COLO668 (cell line): ENCODE data around the gene EP300.
"Not testable (repeated sequence)": the region's sequence is repeated elsewhere in the genome, so short reads cannot be mapped to it uniquely, and the experiment has no call there.

Experiments used
- DNase-seq: peaks from one replicate; lab custom pipeline; 2025; ENCODE audit not compliant: unreplicated experiment; lab: John Stamatoyannopoulos, UW

The EP300 gene

DNA sequence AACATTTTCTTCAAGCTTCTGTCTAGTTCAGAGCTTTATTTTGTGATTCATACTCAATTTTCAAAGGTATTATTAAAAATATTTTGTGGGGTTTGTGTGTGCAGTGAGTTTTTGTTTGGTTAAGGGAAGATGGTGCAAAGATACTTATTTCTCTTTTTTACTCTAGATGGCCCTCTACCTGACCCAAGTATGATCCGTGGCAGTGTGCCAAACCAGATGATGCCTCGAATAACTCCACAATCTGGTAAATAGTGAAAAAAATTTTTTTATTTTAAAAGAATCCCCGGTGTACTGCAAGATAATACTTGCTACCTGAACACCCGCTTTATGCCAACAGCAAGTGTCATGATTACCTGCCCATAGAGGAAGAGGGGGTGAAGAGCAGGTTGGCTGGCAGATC lies 54.2 kb downstream of the EP300 start:
- no peak for DNase-seq

DNA sequence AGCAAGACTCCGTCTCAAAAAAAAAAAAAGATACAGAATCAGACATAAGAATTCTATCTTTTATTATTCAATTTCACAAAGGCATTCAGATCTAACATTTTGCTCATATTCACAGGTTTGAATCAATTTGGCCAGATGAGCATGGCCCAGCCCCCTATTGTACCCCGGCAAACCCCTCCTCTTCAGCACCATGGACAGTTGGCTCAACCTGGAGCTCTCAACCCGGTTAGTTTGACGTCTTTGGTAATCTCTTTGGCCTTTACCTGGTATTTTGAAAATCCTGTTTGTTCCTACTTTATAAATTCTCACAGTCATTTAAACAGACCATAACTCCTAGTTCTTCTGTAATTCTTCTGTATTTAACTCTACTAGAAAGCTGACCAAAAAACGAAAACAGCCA lies 55.3 kb downstream of the EP300 start:
- DNase-seq = no peak

DNA sequence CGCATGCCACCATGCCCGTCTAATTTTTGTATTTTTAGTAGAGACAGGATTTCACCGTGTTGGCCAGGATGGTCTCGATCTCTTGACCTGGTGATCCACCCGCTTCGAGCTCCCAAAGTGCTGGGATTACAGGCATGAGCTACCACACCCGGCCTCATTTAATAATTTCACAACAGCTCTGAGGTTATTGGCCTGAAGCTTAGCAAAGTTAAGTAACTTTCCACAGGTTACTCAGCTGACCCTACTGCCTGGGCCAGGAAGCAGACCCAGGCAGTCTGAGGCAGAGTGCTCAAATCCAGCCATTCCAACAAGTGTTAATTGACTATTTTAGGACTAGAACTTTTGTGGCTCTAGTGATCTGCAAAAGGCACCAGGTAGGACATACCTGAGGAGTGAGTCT lies 60.5 kb downstream of the EP300 start:
- no peak for DNase-seq

DNA sequence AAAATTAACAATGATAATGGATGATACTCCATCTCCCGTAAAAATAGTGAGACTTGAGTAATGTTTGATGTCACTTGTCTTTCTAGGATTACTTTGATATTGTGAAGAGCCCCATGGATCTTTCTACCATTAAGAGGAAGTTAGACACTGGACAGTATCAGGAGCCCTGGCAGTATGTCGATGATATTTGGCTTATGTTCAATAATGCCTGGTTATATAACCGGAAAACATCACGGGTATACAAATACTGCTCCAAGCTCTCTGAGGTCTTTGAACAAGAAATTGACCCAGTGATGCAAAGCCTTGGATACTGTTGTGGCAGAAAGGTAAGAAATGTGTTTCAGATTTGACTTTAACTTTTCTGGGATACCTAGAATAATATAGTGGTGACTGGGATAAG lies 64.7 kb downstream of the EP300 start:
- DNase-seq = no peak

DNA sequence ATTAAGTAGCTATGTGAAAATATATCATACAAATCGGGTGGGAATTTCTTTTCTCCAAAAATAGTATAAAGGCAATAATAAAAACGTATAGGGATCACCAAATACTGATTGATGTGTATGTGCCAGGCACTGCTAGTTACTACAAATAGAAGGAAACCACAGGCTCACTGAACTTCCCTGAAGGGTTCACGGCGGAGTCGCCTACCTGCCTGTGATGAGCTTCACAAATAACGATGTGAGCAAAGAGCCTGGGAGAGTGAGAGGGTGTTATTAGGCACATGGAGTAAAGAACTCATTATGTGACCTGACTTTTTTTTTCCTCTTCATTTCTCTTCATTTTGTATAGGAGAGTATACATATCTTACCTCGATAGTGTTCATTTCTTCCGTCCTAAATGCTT lies 76.8 kb downstream of the EP300 start:
- DNase-seq = no peak

DNA sequence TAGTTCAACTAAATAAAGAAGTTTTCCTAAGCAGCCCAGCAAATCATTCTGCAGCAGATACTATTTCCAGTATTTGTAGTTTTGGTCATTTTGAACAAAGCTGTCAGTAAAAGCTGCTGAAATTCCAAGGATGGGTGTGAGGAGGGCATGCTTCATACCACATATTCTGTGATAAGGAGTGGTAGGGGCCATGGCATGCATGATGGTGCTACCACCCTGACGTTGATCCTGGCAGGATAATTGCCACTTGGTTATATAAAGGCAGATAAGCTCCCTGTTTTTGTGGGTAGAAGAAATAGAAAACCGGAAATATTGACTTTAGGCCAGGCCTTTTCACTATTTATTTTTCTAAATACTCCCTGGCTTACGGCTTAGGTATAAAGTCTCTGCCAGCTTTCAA lies 79.6 kb downstream of the EP300 start:
- DNase-seq = no peak

DNA sequence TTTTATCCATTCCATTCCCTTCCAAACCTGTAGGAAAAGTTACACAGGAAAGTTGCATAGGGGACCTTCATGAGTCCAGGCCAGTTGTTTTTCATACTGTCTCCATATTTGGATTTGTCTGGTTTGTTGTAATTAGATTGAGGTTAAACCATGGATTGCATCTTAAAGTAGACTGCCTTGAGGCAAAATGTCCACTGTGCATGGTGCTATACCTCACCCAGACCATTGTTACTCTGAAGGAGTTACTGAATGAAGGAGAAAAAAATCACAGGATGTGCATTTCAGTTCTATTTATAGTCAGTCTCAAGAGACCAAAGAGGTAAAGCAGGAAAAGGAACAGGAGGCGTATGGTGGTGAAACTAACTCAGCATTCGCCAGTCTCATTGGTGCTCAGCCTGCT lies 83.2 kb downstream of the EP300 start:
- DNase-seq = no peak

DNA sequence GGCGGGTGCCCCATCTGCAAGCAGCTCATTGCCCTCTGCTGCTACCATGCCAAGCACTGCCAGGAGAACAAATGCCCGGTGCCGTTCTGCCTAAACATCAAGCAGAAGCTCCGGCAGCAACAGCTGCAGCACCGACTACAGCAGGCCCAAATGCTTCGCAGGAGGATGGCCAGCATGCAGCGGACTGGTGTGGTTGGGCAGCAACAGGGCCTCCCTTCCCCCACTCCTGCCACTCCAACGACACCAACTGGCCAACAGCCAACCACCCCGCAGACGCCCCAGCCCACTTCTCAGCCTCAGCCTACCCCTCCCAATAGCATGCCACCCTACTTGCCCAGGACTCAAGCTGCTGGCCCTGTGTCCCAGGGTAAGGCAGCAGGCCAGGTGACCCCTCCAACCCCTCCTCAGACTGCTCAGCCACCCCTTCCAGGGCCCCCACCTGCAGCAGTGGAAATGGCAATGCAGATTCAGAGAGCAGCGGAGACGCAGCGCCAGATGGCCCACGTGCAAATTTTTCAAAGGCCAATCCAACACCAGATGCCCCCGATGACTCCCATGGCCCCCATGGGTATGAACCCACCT lies 84.7 kb downstream of the EP300 start:
- no peak for DNase-seq

DNA sequence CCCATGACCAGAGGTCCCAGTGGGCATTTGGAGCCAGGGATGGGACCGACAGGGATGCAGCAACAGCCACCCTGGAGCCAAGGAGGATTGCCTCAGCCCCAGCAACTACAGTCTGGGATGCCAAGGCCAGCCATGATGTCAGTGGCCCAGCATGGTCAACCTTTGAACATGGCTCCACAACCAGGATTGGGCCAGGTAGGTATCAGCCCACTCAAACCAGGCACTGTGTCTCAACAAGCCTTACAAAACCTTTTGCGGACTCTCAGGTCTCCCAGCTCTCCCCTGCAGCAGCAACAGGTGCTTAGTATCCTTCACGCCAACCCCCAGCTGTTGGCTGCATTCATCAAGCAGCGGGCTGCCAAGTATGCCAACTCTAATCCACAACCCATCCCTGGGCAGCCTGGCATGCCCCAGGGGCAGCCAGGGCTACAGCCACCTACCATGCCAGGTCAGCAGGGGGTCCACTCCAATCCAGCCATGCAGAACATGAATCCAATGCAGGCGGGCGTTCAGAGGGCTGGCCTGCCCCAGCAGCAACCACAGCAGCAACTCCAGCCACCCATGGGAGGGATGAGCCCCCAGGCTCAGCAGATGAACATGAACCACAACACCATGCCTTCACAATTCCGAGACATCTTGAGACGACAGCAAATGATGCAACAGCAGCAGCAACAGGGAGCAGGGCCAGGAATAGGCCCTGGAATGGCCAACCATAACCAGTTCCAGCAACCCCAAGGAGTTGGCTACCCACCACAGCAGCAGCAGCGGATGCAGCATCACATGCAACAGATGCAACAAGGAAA lies 85.4 kb downstream of the EP300 start:
- DNase-seq = no peak

DNA sequence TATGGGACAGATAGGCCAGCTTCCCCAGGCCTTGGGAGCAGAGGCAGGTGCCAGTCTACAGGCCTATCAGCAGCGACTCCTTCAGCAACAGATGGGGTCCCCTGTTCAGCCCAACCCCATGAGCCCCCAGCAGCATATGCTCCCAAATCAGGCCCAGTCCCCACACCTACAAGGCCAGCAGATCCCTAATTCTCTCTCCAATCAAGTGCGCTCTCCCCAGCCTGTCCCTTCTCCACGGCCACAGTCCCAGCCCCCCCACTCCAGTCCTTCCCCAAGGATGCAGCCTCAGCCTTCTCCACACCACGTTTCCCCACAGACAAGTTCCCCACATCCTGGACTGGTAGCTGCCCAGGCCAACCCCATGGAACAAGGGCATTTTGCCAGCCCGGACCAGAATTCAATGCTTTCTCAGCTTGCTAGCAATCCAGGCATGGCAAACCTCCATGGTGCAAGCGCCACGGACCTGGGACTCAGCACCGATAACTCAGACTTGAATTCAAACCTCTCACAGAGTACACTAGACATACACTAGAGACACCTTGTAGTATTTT lies 86.1 kb downstream of the EP300 start:
- DNase-seq = no peak

DNA sequence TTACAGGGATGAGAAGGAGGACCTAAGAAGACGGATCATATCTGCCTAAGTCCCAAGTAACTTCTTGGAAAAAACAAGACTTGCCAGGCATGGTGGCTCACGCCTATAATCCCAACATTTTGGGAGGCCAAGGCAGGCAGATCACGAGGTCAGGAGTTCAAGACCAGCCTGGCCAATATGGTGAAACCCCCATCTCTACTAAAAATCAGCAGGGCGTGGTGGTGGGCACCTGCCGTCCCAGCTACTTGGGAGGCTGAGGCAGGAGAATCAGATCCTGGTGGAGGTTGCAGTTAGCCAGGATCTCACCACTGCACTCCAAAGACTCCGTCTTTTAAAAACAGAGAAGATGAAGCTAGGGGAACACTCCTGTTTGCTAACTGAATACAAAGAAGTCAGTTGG lies 88.0 kb downstream of the EP300 start:
- not testable (repeated sequence) for DNase-seq

DNA sequence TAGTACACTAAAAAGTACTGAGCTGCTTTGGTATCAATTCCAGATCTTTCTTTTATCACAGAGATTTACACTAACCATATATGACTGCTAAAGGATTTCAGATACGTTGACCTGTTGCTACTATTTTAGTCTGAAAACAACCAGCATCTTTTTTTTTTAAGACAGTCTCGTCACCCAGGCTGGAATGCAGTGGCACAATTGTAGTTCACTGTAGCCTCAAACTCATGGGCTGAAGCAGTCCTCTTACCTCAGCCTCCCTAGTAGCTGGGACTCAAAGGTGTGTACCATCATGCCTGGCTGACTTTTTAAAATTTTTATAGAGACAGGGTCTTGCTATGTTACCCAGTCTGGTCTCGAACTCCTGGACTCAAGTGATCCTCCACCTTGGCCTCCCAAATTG lies 88.5 kb downstream of the EP300 start:
- no peak for DNase-seq

DNA sequence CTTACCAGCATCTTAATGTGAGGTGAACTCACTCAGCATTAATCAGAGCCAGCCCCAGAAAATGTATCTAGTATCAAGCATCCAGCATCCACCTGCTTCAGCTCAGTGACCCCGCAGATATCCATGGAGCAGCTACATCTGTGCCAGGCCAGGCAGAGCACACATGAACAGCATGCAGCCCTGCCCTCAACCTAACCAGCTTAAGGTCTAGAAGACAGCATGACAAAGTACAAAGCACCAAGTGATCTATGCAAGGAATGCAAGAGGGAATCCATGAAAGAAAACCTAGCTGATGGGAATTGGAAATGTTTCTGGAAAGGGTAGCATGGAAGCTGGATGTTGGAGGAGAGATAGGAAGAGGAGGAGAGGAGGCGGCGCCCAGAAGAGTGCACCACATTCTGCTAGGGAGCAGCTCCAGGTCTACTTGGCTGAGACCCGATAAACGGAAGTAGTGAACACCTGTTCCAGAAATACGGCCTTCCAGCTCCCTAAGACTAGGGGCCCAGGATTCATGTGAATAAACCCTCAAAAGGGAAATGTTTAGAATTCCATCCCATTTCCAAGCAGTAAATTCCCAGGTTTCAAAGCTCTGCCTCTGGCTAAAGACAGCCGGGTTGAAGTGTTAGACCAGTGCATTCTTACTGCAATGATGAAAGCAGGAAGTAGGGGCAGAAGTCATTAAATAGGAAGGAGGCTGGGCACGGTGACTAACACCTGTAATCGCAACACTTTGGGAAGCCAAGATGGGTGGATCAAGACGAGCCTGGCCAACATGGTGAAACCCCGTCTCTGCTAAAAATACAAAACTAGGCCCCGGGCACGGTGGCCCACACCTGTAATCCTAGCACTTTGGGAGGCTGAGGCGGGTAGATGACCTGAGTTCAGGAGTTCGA lies 89.2 kb downstream of the EP300 start:
- DNase-seq = no peak

DNA sequence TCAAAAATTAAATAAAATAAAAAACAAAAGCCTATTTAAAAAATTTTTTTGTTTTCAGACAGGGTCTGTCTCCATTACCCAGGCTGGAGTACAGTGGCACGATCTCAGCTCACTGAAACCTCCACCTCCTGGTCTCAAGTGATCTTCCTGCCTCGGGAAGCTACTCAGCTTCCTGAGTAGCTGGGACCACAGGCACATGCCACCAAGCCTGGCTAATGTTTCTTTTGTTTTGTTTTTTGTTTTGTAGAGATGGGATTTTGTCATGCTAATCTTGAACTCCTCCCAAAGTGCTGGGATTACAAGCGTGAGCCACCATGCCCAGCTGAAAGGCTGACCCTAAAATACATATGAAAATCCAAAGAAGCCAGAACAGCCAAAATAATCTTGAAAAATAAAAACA lies 92.3 kb downstream of the EP300 start:
- no peak for DNase-seq

DNA sequence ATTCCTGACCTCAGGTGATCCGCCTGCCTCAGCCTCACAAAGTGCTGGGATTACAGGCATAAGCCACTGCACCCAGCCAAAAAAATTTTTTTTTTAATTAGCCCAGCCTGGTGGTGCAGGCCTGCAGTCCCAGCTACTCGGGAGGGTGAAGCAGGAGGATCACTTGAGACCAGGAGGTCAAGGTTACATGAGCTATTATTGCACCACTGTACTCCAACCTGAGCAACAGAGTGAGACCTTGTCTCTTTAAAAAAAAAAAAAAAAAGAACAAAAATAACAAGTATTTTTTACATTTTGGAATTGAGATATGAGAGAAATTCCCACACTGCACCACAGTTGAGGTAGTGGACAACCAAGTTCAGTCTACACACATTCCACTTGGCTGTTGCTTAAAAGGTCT lies 99.1 kb downstream of the EP300 start:
- DNase-seq = no peak

DNA sequence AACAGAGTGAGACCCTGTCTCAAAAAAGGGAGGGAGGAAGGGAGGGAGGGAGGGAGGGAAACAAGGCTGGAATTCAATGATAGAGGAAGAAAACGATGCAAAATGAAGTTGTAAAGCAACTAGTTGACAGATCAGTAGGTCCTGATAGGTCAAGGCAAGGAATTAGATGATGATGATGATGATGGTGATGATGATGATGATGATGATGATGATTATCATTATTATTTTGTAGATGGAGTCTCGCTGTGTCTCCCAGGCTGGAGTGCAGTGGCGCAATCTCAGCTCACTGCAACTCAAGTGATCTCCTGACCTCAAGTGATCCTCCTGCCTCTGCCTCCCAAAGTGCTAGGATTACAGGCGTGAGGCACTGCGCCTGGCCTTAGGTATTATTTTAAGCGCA lies 101.4 kb downstream of the EP300 start:
- no peak for DNase-seq

DNA sequence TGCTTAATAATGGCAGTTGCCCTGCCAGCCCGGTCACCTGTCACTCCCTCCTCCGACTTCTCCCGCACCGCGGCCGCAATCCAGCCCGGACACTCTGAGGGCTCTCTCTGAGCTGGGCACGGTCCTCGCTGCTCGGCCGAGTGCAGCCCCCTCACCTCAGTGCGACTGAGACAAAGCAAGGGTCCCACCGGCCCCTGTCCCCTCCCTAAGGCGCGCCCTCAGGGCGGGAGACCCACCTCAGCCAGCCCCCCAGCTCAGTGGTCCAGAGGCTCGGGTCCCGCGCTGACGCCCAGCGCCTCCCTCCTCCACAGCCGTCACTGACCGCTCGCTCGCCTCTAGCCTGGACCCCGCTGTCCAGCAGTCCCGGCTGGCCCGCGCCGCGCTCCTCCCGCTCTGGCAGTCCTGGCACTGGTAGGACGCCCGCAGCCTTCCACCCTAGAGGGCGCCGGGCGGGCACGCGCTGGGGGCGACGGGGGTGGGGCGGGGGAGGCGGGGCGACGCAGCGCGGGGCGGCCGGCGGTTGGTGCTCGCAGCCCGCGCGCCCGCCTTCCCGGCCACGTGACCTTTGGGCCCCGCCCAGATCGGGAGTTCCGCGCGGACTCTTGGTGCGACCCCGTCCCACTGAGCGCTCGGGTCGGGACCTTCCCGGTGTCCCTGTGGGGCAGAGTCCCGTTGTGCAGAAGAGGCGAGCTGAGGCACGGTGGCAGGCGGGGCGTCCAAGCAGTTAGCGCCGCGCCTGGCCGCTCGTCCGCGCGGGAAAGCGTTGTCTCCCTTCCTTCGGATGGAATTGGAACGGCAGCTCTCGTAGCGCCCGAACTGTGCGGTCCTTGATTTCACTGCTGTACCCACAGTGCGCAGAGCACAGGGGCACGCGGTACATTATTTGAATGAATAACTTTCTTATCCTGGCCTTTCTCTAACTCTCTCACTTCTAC lies 104.9 kb downstream of the EP300 start:
- DNase-seq = peak; percentile 88

DNA sequence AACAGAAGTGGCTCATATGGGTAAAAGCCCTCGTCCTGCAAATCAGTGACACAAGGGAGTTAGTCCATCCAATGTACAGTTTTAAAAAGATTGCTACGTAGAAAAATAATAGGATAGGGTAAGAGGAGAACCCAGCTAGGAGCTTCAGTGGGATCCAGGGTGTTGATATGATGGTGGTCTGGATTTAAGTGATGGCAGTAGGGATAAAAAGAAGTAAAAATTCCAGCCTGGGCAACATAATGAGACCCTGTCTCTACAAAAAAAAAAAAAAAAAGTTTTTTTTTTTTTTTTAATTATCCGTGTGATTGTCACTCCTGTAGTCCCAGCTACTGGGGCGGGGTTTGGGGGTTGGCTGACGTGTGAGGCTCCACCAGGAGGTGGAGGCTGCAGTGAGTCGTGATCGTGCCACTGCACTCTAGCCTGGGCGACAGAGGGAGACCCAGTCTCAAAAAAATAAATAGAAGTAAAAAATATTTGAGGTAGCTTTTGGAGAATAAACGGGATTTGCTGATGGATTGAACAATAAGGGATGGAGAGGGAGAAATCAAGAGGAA lies 105.7 kb downstream of the EP300 start:
- DNase-seq = peak; percentile 35

DNA sequence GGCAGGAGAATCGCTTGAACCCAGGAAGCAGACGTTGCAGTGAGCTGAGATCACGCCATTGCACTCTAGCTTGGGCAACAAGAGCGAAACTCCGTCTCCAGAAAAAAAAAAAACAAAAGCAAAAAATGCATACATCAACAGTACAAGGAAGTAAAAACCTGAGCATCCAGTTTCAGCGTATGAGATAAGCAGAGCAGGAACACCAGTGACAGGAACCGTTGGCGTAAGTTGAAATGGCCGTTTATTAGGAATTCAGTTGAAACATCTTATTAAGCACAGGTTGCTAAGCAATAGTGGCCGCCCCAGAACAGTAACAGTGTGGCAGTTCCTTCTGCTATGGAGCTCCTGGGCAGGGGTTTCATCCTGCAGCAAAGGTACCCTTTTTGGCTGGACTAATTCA lies 108.7 kb downstream of the EP300 start:
- no peak for DNase-seq

DNA sequence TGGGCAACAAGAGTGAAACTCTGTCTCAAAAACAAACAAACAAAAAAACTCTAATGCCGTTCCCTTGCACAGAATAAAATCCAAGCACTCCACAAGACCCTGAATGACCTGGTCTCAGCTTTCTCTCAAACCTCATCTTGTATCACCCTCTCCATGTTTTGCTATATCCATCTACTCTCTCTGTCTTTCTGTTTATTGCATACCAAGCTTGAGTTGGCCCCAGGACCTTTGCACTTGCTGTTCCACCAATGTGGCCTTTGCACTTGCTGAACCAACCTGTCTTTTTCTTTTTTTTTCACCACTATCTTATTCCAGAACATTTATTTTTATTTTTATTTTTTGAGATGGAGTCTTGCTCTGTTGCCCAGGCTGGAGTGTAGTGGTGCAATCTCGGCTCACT lies 110.7 kb downstream of the EP300 start:
- no peak for DNase-seq
